GM12891 (cell line): Measurements from ENCODE around the gene PRLH.
A peak's percentile ranks its signal among the peaks of the same experiment; 100 is the strongest.

Source experiments
- DNase-seq: peaks from one replicate; pipeline ENCODE4 v3.0.0; 2011; ENCODE audit warnings: low spot score; ENCODE audit not compliant: insufficient read length
- FAIRE-seq: peaks from 2 replicates; lab custom pipeline; 2011; peaks lifted over from hg19 to GRCh38; lab: Jason Lieb, UNC
- PAX5 ChIP-seq: IDR thresholded peaks from 2 replicates; pipeline ENCODE4 v1.6.1; 2011; ENCODE audit warnings: low read length, moderate library complexity, mild to moderate bottlenecking; ENCODE audit not compliant: insufficient read depth, severe bottlenecking
- POLR2A ChIP-seq: IDR thresholded peaks from 2 replicates; pipeline ENCODE4 v1.6.1; 2011; ENCODE audit warnings: low read depth, low read length, control low read depth
- POLR2AphosphoS5 ChIP-seq: IDR thresholded peaks from 2 replicates; pipeline ENCODE4 v1.6.1; 2011; ENCODE audit warnings: low read depth, low read length, control low read depth
- POU2F2 ChIP-seq: IDR thresholded peaks from 2 replicates; pipeline ENCODE4 v1.6.1; 2011; ENCODE audit warnings: low read depth, mild to moderate bottlenecking, control low read depth, low read length, moderate library complexity
- SPI1 ChIP-seq: IDR thresholded peaks from 2 replicates; pipeline ENCODE4 v1.6.1; 2011; ENCODE audit warnings: low read depth, low read length, control low read depth
- TAF1 ChIP-seq: IDR thresholded peaks from 2 replicates; pipeline ENCODE4 v1.6.1; 2011; ENCODE audit warnings: low read depth, low read length, control low read depth

Gene PRLH

GRCh38 chr2:237577956-237578870 lies 11.8 kb downstream of the PRLH start:
- no peak for DNase-seq
- FAIRE-seq: no peak
- no peak for TF ChIP-seq TAF1

GRCh38 chr2:237581326-237581725 lies 15.0 kb downstream of the PRLH start:
- TF ChIP-seq SPI1 (no peak), POLR2A (no peak), PAX5 (no peak), POU2F2 (no peak), TAF1 (no peak), POLR2AphosphoS5 (no peak)
- FAIRE-seq (no peak), DNase-seq (no peak)

- FAIRE-seq (peak; percentile 87), DNase-seq (peak; percentile 48)
- TF ChIP-seq PAX5 (no peak), POU2F2 (no peak), SPI1 (no peak), TAF1 (no peak), POLR2AphosphoS5 (no peak)
Measured at GRCh38 chr2:237581751-237582746, 15.7 kb downstream of the PRLH start.

GRCh38 chr2:237583385-237584295 lies 17.3 kb downstream of the PRLH start:
- no peak for TF ChIP-seq POLR2A
- TF ChIP-seq POU2F2: no peak
- TF ChIP-seq PAX5: no peak
- TF ChIP-seq SPI1: no peak
- TF ChIP-seq TAF1: no peak
- no peak for TF ChIP-seq POLR2AphosphoS5
- no peak for FAIRE-seq

GRCh38 chr2:237585590-237586221 lies 19.3 kb downstream of the PRLH start:
- no peak for FAIRE-seq
- DNase-seq: no peak
- no peak for TF ChIP-seq POLR2AphosphoS5
- TF ChIP-seq TAF1: no peak
- no peak for TF ChIP-seq SPI1
- no peak for TF ChIP-seq POLR2A
- TF ChIP-seq POU2F2: no peak
- TF ChIP-seq PAX5: no peak

More at GRCh38 chr2:237583385-237584295, 17.3 kb downstream of the PRLH start:
- no peak for DNase-seq

GRCh38 chr2:237588044-237588696 lies 21.8 kb downstream of the PRLH start:
- no peak for FAIRE-seq
- no peak for TF ChIP-seq TAF1
- no peak for TF ChIP-seq POLR2A
- TF ChIP-seq SPI1: no peak
- TF ChIP-seq POLR2AphosphoS5: no peak
- no peak for TF ChIP-seq POU2F2
- TF ChIP-seq PAX5: no peak
- DNase-seq: no peak

- TF ChIP-seq POLR2A: no peak
- TF ChIP-seq POU2F2: no peak
- TF ChIP-seq SPI1: no peak
- TF ChIP-seq TAF1: no peak
- TF ChIP-seq PAX5: no peak
- no peak for TF ChIP-seq POLR2AphosphoS5
- no peak for DNase-seq
- no peak for FAIRE-seq
Measured at GRCh38 chr2:237590272-237591140, 24.1 kb downstream of the PRLH start, which contains the start of gene RAB17. Gene RAB17 (minus strand): TSS chr2:237590734. CDS start chr2:237586154, 4,580 bp downstream.
